ENCODE results near the gene AUH.
"Not testable (repeated sequence)": the region's sequence is repeated elsewhere in the genome, so short reads cannot be mapped to it uniquely, and the experiment has no call there.

The AUH gene

DNA sequence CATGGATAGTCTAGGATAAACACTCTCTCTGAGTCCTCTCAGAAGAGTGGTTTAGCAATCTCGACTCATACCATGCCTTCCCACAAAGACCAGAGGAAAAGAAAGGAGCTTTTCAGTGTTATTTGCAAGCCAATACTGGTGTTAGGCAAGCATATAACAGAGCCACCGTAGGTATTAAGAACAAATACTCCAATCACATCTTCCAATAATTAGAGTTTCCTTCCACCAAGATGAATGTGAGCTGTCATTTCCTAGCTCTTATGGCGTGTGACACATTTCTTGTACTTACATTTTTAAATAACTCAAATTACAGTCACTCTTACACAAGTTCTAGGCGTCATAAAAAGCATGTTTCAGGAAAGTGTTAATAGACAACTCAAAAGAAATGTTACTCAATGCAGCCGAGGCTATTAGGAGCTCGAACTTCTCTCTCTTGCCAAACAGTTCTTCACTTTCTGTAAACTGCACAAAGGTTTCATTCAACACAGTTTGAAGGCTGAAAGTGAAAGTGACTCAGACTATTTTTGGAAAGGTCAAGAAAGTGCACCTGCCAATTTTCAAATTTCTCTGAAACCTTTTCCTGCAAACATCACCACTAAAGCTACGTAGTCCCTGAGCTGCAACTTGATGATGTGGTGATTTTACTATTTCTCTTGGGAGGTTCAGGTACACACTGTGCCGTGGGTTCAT, 153.8 kb downstream of the AUH start:
- peak; percentile 59 for DNase-seq (ENCODE audit: low spot score)

DNA sequence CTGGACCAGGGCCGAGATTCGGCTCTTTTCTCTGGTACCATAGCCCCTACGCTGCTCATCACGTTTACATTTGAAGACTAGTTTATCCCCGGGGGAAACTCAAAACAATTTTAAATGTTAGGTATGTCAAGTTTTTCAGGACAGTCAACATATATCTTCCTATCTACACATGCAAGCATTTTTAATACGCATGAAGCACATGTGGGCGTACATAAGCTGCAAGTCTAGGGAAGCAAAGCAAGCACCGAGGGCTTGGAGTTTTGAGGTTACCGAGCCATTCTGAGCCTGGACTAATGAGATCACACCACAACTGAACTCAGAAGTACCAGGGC, 154.4 kb downstream of the AUH start:
- DNase-seq (ENCODE audit: low spot score) = no peak

DNA sequence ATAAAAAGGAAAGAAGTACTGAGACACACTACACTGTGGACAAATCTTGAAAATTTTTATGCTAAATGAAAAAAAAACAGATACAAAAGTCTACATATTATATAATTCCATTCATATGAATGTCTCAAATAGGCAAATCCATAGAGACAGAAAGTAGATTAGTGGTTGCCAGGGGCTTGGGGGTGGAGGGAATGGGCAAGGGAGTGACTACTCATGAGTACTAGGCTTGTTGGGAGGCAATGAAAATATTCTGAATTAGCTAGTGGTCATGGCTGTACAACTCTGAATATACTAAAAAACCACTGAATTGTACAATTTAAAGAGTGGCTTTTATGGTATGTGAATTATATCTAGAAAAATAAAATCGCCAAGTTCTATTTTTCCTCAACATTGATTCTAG, 154.9 kb downstream of the AUH start:
- no peak for DNase-seq (ENCODE audit: low spot score)

DNA sequence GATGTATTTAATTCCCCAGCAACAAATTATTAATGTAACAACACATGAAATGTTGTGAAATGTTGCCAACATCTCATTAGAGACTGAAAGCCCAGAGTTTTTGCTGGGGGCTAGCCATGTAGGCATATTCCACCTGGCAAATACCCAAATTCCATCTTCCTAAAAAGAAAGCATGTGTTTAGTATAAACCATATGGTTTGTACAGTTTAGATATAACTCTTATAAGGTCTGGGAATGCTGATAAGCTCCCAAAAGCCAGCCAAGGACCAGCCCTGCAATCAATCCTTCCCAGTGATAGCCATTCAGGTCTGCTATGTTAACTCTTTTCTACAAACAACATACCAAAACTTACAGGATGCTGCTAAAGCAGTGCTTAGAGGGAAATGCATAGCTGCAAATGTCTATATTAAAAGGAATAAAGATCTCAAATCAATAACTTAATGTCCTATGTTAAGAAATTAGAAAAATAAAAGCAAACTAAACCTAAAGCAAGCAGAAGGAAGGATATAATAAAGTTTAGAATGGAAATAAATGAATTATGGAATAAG, 158.9 kb downstream of the AUH start:
- no peak for DNase-seq (ENCODE audit: low spot score)

DNA sequence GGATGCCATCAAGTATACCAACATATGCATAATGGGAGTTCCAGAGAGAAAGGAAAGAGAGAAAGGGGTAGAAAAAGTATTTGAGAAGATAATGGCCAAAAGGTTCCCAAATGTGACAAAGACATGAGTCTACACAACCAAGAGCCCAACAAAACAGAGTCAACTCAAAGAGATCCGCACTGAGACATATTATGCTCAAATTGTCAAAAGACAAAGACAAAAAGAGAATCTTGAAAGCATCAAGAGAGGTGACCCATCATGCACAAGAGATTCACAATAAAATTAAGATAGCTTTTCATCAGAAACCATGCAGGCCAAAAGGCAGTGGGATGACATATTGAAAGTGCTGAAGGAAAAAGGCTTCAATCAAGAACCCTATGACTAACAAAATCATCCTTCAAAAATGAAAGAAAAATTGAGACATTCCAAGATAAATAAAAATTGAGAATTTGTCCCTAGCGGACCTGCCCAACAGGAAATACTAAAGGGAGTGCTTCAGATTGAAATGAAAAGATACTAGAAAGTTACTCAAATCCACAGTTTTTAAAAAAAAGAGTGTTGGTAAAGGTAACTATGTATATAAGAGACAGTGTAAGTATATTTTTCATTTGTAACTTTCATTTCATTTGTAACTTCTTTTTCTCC, 160.9 kb downstream of the AUH start:
- no peak for DNase-seq (ENCODE audit: low spot score)

DNA sequence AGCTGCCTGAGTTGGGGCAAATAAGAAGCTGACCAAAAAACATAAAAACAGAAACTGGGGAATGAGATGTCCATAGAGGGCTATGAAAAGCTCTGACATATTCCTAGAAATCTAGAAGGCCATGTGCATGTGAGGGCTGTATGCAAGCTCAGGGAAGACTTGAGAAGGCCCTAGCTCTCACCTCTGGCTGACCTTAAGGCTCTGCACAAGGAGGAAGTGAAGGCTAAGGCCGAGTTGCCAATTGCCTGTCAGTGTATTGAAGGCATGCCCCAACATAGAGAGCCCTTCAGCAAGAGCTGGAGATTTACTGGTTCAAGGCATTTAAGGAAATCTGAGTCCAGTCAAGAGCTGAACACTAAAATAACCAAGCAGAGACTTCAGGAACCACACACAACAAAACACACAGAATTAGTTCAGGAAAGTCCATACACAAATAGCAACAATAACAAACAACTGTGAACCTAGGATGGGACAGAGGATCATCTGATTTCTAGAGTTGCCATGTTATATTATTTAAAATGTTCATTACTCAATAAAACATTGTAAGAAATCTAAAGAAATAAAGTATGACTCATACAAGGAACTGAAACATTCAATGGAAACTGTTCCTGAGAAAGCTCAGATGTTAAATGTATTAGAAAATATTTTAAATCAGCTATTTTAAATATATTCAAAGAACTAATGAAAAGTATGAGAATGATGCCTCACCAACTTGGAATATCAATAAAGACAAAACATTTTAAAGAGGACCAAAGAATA, 161.8 kb downstream of the AUH start:
- no peak for DNase-seq (ENCODE audit: low spot score)

DNA sequence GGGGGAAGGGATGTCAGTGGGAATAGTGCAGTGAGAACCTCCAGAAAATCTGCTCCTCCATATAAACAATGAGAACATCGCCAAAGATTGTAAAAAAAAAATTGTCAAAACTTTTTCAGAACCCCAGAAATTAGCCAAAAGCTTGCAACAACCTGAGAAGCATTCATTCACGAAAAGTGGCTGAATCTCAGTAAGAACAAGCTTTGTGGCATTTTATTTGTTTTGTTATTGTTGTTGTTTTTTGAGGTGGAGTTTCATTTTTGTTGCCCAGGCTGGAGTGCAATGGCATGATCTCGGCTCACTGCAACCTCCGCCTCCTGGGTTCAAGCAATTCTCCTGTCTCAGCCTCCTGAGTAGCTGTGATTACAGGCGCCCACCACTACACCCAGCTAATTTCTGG, 162.8 kb downstream of the AUH start:
- DNase-seq (ENCODE audit: low spot score) = not testable (repeated sequence)

DNA sequence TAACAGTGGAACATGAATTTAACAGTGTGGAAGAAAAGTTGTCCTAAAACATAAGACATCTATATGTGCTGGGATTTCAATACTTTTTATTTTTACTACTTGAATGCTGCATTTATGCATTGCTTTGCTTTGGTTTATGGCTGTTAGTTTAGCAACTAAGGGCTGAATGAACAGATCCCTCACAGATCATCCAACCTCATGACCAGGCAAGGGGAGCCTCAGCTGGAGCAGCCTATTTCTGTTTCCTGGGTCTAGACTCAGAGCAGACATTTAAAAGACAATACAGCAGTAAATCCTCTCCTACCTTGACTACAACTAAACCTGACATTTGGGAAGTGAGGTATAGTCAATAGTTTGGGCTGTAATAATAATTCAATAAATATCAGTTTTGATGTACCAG, 163.3 kb downstream of the AUH start:
- DNase-seq (ENCODE audit: low spot score) = no peak

DNA sequence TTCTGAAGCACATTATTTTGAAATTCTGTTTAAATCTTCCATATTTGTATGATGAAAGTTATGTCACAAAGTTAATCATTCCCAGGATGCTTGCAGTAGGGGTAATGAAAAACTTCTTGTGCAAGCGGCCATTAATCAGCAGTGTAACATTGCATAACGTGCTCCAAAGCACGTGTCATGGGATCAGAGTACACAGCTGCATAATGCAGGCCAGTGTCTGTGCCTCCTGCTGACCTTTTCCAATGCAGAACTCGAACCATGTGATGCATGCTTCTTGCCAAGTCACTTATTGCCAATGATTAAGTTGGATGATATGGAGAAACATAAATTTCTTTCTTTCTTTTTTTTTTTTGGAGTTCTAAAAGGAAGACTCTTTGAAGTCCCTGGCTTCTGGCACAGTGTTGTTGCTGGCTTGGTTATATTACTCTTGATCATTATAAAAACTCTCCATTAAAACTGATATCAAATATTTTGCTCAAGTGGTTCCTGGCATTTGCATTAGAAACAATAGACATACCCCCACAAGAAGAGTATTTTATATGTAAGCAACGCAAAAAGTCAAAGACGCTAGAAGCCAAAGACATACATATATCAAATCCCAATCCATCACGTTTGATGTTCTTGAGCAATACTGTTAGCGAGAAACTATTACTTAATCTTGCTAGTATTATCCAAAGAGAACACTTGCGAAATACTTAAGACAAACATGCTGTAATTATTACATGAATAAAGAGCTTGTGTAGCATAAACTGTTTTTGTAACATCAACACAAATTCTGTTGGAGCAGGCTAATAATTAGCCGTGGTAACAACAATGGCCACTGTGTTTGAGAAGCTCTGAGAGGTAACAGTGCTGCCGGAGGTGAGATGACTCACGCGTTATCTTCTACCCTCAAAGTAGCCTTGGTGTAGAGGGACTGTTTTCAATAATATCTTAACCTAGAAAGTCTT, 164.2 kb downstream of the AUH start:
- DNase-seq (ENCODE audit: low spot score) = peak; percentile 83

DNA sequence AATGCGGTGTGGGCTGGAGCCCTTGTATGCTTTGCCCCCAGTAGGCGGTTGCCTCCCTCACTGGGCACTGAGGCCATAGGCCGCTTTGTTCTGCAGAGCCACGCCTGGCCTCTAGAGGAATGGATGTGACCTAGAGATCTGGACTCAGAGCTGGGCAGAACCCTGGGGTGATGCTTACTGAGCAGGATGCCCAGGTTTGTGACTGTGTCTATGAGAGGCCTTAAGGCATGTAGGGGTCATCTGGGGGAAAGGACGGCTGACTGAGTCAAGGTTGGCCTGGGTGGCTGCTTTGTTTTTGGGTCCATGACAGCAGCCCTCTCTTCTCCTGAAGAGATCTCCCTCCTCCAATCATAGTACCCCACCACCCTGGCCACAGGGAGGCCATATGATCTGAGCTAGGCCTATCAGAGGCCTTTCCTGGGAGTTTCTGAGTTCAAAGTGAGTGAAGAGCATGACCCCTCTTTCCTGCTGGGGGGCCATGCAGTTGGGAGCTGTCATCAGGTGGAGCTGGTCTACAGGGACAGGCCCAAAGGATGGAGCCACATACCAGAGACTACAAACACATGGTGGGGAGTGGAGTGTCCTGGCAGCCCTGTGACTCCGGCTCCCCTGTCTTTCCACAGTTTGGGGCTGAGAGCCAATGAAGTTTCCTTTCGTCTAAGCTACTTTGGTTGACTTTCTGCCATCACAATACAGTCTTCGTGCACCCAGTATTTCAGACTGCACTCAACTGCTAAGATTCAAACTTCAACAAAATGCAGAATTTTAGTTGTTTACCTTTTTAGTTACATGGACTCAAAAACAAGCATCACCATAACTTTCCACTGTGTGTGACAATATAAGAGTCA, 165.4 kb downstream of the AUH start:
- no peak for DNase-seq (ENCODE audit: low spot score)

DNA sequence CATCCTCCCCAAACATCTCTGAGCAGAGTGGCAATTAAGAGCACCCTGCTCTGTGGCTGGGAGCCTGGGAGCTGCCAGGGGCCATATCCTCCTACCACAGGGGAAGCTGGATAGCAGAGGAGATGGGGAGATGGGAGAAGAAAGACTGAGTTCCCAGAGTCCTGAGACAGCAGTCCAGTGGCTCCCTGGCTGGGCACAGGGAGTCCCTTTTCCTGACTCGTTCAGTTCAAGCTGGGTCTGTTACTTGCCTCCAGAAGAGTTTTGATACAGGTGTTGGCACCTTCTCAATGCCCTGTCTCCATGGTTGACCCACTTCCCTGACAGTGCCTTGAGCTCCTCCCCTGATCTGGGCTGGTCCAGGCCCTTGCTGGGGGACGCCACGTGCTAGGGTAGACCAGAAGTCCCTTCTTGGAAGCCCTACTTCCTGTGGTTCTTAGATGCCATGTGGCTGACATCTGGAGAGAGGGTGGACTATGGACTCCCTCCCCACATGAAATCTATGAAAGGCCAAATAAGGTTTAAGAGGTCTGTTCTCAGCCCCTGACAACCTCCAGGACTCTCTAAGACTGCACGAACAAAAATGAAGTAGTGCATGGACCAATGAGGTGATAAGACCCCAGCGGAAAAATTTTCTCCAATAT, 166.2 kb downstream of the AUH start:
- no peak for DNase-seq (ENCODE audit: low spot score)

DNA sequence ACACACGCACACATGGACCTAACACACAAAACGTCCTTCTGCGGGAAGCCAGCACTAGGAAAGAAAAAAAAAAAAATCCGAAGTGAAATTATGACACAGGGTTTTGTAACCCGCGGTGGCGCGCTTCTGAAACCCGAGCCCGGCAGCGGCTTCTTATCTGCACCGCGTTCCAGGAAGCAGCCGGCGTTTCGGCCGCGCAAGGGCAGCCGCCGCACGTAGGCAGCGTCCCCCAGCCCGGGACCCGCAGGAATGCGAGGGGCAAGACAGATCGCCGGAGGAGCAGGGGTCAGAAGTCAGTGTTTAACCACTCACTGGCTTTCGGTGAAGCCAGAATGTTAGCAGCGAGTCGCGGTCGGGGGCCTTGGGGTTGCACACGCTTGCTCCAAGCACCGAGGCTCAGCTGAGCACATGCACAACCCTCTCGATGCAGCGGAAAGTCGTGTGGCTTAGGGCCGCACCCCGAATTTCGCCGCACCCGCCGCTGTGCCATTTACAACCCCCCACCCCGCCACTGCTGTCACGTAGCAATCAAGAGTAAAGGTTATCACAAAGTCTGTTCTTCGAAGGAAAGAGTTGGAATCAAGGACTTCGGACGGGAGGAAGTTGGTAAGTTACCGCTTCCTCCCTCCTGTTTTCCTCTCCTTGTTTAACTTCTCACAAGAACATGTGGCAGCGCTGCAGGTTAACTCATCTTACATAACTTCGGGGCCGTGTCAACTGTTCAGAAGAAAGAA, 167.9 kb downstream of the AUH start:
- peak; percentile 78 for DNase-seq (ENCODE audit: low spot score)

DNA sequence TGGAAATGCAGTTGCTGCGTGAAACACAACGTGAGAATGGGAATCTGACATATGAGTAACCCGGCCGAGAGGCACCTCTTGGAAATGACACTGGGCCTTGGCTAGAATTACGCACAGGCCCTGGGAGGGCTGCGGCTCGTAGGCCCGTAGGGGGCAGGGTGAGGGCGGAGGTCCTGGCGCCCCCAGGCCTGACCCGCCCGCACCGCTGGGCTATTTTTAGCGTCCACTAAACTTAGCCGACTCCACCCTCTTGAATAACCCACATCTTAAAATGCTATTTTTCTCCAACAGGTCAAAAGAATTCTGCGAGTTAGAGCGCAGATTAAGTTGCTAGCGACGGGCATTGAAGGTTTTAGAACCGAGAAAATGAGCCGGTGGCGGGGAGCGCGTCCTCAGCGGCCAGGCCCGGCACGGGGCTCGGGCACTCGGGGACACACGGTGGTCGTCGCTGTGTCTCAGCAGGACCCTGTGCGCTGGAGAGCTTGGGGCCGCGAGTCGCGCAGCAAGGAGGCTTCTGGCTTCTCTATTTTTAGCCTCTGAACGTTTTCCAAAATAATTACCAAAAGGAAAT, 168.5 kb downstream of the AUH start:
- DNase-seq (ENCODE audit: low spot score) = peak; percentile 92

DNA sequence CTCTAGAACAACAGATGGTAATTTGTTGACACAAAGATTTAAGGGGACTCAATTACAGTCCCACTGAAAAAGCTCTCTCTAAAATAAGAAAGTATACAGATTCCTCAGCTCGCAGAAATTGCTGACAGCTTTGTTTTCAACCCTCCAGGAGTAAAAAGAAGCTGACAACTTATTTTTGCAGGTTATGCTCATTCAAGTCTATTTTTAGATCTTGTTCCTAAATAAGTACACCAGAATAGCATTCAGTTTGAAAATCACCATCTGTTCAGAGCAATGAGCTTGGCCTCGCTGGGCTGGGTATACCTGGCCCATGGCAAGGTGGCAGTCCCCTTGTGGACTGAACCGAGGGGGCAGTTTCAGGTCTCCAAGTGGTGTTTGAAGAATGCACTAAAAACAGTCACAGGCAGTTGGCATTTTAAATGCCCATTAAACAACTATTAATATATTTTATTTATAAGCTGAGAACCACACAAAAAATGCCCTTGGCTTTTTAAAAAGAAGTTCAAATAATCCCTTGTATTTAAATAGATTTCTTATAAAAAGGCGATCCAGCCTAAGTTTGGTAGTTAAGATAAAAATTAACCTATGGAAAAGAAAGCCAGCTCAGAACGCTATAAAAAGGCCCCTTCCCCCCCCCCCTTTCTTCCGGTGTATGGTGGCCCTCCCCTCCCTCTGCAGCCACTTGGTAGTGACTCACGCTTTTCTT, 169.2 kb downstream of the AUH start:
- no peak for DNase-seq (ENCODE audit: low spot score)

DNA sequence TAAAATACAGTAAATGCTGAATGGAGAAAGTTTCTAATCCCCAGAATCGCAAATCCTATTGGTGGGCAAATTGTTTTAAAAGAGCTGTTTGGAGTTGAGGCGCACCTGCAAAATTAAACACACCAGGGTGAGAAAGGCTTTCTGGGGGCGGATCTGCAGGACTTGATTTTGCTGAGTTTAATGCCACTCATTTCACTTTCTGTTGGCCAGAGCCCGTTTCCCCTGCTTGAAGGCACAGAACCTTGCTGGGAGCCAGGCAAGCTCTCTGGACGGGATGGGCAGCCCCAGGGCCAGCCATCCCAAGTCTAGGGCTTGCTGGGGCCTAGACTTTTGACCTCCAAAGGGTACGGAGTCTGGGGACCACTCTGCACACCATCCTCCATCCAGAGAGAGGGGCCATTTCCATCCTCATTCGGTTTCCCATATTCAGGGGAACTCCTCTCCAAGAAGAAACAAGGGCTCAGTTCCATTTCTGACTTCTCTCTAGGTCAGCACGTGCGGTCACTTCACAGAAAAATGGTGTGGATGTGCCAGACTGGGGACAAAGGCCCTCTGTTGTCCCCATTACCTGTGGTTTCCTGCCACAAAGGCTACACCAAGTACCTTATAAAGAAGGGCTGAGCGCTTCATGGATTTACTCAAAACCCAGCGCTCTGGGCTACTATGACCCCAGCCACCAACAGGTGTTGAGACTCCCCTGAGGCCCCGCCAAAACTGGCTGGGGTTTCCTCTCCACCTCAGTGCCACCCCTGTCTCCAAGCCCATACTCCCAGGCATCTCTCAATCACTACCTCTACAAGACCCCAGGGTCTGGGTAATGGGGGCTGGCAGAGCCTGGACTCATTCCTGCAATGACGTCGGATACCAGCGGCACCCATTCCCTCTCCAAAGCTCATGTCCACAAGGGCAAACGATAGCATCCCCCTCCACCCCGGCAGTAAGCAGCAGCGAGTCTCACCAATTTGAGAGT, 170.0 kb downstream of the AUH start:
- DNase-seq (ENCODE audit: low spot score) = no peak

DNA sequence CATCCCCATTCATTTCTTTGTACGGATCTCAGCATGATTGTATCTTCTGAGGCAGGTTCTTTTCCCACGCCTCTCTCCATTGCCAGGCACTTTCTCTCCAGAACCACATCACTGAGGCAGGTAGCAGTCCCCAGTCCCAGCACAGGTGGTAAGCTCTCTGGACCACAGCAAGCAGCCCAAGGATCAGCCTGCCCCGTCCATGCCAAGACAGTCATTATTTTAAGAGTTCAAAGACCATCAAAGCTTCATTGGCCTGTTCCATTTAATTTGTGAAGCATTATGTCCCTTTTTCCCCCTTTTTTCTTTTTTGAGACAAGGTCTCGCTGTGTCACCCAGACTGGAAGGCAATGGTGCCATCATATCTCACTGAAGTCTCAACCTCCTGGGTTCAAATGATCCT, 171.7 kb downstream of the AUH start:
- DNase-seq (ENCODE audit: low spot score) = no peak

DNA sequence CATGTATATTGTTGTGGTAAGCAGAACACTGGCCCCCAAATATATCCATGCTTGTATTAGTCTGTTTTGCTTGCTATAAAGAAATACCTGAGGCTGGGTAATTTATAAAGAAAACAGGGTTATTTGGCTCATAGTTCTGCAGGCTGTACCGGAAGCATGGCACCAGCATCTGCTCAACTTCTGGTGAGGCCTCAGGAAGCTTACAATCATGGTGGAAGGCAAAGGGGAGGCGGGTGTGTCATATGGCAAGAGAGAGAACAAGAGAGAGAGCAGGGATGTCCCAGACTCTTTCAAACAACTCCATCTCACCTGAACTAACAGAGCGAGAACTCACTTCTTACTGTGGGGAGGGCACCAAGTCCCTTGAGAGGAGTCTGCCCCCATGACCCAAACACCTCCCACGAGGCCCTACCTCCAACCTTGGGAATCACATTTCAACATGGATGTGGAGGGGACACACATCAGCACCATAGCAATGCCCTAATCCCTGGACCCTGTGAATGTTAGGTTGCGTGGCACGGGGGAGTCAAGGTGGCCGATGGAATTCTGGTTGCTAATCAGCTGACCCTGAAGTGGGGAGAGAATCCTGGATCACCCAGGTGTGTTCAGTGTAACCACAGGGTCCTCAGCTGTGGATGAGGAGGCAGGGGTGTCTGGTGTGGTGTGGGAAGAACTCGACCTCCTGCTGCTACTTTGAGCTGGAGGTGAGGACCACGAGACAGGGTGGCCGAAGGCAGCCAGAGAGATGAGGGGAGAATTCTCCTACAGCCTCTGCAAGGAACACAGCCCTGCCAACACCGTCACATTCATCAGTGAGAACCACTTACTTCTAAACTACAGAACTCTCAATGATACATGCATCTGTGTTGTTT, 172.8 kb downstream of the AUH start:
- DNase-seq (ENCODE audit: low spot score) = no peak
